DMS53 treated with DMSO at 0.1 percent for 48 hours (cell line): ENCODE results near the gene NTF3.
"Not testable (repeated sequence)": the region's sequence is repeated elsewhere in the genome, so short reads cannot be mapped to it uniquely, and the experiment has no call there.

Experiments used
- DNase-seq: peaks from one replicate; lab custom pipeline; 2025; ENCODE audit not compliant: unreplicated experiment; lab: John Stamatoyannopoulos, UW

NTF3 gene

GRCh38 chr12:5524769-5525436 is 93.0 kb downstream of the NTF3 start:
- DNase-seq, result no peak

GRCh38 chr12:5525783-5526367 is 94.0 kb downstream of the NTF3 start:
- DNase-seq, result no peak

- no peak for DNase-seq
Observed at GRCh38 chr12:5533368-5533767, 101.5 kb downstream of the NTF3 start.

GRCh38 chr12:5534426-5535199 is 102.7 kb downstream of the NTF3 start:
- DNase-seq, result no peak

GRCh38 chr12:5535541-5535940 is 103.6 kb downstream of the NTF3 start:
- DNase-seq, result no peak

- DNase-seq, result not testable (repeated sequence)
Observed at GRCh38 chr12:5537026-5537615, 105.2 kb downstream of the NTF3 start.

- DNase-seq, result no peak
Observed at GRCh38 chr12:5537771-5538170, 105.9 kb downstream of the NTF3 start.
